ENCODE measurements around the gene EFNB2.

Gene EFNB2

DNA sequence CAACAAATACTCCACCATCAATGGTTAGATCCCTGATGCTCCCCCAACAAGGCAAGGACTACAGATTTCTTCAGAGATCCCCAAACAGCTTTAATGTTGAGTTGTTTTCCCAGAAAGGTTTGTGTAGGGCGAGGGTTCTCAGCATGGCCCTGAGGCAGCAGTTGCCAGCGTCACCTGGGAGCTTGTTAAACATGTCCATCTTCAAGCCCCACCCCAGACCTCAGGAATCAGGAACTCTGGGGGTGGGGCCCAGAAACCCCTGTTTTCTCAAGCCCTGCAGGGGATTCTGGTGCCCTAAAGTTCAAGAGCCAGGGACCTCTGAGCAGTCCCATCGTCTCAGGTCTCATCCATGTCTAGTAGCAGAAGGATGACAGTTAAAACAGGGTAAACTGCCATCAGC lies 9.6 kb downstream of the EFNB2 start:
- DNase-seq, result no peak

DNA sequence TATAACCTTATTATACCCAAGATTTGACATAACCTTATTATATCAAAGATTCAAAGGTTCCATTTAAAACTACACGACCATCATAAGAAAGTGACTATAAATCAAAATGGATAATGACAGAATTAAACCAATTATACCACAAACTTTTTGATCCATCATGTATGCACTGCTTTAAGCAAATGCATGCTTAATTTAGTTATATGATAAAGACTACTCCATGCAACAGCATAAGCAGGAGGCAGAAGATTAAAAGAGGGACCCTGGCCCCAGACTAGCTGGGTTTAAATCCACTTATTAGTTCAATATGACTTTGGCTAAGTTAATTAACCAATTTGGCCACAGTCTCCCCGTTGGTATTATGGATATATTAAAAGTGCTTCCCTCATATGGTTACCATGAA lies 11.4 kb downstream of the EFNB2 start:
- no peak for DNase-seq

DNA sequence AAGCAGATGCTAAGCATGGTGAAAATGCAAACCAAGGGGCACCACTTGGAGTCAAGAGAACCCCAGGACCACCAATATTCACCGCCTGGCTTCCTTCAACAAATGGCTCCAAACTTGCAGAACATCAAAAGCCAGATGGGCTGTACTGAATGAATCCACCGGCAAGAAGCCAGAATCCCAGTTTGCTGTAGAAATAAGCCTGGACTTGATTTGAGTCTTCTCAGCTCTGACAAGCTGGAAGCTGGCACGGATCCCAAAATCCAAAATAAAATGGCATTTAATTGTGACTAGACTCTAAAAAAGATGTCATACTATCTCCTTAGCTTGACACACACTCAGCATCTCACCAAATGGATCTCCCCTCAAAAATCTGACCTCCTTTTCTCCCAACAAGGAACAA lies 11.9 kb downstream of the EFNB2 start:
- no peak for DNase-seq

DNA sequence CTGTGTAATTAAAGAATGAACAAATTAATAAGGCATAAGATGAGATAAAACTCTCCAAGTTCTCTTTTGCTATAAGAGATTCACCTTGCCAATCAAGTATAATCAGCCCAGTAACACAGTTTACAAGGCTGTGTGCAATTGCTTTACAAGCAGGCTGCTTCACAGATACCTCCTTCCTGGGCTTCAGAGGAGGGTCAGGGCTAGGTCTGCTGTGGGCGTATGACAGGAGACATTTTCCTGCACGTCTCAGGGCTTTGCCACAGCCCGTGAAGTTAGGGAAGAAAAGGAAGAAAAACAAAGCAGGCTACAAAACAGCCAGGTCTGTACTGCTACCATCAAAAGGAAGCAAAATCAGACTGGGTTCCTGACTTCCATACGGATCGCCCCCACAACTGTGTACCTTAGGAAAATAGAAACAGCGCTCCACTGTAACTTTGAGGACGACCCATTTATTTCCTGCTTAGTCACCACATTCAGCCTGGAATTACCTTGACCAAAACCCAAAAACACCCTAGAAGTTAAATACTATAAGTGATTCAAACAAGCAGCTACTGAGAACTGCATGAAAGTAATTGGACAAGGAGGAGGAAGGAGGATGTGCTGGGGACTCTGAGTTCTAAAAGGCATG lies 12.4 kb downstream of the EFNB2 start:
- DNase-seq, result no peak

DNA sequence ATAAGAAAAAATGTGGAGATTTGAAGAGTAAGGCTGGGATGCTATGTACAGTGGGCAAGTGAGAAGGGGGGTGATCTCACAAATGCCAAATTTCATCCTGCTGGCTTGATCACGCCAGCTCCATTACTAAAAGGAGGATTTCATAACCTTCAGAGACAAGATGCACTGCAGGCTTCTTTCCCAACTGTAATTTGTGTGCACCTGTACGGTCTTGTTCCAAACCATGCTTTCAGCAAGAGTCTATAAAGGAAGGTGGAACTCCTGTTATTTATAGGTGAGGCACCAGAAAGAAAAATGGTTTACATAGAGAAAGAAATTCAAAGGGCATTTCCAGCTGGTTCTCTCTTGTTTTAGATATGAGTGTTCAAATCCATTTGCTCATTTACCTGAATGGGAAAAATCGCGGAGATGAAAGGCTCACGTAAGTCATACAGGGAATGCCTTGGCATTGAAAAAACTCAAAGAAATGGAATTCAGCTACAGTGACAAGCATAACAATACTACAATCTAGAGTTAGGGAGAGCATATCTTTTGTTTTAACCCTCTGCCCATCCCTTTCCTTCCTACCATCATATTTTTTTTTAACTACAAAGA lies 13.3 kb downstream of the EFNB2 start:
- DNase-seq, result no peak

DNA sequence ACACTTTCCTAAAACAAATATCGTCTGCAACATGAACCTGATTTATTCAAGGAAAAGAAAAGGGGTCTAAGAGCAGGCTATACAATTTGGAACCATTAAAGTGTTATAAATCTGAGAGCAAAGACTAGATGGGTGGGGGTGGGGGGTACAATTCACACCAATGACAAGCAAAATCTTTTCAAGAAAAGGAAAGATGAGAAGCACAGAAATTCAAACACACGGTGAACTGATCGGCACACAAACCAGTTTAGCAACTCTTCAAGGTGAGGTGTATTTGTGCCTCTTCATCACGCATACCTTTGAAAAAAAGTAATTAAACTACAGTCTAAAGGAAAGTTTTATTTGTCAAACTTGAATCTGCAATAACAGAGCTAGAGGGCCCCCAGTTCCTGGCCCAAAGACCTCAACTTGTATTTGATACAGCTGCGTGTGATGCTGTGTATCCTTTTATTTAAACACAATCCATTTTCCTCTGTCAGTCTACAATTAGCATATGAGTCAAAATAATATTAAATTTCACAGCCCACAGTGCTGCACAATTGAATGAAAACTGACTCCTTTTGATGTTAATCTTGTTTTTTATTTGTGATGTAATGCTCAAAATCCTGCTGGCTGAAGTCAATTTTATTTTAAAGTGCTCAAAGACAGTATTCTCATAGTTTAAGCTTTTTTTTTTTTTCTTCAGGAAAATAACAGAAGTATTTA lies 14.2 kb downstream of the EFNB2 start:
- DNase-seq, result no peak

DNA sequence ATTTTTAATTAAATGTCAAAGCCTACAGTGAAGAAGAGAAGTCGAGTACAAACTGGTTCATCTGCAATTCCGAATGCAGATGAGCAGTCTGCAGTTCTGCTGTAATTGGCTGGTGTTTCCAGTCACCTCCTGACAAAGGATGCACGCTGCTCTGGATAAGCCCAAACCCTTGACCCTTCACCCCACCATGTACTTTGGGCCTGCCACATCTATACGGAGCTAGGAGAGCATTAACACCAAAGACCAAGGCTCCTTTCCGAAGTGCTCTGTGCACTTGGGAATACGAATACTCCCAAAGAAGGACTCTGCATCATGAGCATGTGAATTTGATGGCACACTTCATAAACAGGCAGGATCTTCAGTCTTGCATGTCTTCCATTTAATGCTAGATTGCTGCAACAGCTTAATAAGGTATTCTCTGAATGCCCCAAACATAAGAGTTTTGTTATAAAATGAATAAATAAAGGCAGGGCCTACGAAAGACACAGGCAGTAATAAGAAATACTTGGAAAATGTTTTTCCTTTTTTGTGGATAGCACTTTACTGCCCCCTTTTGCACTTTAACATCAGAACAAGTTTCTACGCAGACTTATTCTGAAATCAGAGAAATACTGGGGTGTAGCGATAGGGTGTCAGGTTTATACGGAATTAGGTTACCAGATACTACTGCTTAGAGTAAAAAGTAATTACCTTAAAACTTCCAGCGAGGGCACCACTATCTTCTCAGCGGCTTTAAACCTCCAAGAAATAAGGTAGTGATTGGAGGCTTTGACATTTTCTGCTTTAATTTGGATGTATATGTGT lies 15.0 kb downstream of the EFNB2 start:
- no peak for DNase-seq

DNA sequence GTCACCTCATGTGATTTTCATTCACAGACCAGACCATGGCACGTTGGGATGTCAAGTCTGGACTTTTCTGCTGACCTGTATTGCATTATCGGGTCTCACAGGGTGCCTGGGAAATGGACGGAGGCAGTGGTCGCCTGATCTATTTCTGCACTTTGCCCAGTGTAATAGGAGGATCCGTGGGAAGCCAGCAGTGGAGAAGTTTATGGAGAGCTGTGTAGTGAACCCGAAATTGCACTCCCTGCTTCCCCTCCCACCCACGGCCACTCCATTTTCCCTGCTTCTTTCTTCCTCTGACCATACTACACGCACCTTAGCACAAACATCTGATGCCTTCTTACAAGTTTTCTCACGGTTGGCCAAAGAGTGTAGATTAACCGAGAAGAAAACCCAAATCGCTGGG lies 16.9 kb downstream of the EFNB2 start:
- DNase-seq, result no peak

DNA sequence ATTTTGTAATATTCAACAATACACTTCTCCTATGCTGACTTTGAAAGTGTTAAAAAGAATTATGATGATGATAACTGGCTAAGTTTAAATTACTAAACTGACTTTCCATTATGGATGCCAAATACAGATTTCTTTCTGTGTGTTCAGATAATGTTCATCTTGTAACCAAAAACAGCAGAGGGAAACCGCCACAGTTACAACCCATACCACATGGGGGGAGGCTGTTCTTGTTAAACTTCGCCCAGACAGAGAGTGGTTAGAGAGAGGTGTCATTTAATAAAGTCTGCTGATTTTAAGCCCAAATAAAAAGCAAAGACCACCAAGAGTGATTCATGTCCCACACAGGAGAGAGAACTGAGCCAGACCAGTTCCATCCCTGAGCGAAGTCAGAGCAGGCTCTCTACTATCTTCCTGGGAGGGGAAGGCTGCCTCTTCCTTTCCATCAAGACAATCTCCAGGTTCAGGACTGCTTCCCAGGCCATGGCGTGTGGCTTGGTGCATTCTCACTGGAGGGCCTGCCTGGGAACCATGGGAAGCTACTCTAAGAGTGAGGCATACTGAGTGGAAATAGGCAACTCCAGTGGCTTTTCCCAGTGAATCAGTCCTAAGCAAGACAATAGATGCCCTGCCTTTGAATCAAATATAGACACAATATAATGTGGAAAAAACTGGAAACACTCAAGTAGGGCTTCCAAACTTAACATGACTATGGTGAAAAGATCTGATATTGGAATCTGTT lies 18.2 kb downstream of the EFNB2 start:
- no peak for DNase-seq

DNA sequence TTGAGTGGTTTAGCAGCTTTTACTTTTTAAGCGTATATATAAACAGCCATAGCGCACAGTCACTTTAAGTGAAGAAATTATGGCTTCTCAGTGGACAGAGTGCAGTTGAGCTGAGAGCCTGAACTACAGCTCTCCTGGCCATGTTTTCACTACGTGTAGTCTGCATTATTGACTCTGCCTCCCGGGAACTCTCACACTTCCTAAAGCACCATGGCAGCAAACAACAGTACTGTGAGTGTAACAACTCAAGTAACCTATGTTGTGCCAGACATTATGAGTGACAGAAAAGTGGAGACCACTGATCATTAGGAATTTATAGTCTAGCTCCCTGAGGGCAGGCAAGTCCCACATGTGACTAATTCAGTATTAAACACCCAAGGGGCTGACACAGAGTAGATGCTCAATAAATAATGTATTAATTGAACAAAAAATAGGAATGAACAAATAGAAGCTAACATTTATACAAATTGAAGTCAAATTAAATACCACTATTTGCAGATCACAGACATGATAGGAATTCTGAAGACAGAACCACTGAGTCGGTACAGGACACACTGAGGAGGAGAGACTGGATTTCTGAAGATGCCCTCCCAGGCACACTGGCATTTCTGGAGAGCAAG lies 19.7 kb downstream of the EFNB2 start:
- no peak for DNase-seq

DNA sequence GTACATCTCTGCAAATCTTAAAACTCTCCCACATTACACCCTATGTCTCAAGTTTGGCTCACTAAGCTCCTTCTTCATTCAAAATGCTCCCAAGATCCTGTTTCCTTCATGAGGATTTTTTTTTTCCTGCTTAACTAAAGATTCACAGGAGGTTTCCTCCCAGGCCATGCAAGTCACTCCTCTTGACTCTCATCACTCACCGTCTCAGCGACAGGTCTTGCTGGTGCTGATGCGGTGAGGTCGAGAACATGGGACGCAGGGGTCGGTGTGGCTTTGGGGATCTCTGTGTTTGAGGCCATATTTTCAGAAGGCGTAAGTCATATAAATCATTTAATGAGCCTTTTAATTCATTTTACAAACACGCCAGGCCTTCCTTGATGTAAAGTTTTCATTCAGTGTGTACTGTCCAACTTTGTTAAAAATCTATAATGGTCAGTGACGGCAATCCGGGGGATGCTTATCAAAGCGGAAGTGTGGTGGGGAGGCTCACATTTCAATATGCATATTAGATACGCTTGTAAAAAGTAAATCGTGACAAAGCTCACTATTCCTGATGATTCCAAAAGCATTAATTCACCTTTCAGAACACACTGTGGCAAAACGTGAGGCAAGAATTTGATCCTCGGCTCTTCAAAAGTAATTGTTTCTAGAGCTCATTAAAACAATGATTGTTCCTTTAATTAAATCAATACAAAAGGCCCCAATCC lies 20.4 kb downstream of the EFNB2 start:
- DNase-seq, result no peak

DNA sequence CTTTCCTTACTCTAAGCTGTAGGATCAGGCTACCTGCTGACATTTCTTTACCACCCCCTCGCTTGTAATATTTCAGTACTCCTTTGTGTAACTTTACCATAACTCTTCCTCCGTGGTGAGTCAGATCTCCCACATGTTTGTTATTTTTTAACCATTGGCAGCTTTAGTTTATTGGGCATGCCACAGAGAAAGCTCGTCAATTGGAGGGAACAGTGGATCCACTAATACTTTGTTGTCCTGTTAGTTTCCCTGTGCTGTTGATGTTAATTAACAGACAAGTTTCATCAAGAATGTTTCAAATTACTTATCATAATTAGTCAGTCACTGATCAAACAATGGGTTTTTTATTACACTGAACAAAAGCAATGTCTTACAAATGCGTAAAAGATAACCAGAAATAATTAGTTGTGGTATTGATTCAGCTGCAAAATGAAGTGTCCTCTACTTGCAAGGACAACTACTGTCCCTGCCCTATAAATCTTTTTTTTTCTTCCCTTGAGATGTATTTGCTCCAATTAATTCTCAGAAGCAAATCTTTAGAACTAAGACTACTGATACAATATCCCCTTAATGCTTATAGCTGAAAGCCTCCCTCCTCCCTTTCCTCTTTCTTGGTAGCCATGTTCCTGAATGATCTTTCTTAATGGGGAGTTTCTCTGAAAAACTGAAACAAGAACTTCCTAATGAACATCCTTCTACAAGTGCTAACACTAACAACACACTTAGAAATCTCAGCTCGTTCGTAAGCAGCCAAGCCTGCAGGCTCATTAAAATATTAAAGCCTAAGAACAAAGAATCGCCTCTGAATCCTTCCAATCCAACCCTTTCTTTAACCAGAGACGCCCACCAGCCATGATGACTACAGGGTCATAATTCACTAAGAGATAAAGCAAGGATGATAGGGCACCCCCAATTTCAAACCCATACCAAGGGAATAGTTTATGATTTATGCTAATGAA lies 22.2 kb downstream of the EFNB2 start:
- no peak for DNase-seq

DNA sequence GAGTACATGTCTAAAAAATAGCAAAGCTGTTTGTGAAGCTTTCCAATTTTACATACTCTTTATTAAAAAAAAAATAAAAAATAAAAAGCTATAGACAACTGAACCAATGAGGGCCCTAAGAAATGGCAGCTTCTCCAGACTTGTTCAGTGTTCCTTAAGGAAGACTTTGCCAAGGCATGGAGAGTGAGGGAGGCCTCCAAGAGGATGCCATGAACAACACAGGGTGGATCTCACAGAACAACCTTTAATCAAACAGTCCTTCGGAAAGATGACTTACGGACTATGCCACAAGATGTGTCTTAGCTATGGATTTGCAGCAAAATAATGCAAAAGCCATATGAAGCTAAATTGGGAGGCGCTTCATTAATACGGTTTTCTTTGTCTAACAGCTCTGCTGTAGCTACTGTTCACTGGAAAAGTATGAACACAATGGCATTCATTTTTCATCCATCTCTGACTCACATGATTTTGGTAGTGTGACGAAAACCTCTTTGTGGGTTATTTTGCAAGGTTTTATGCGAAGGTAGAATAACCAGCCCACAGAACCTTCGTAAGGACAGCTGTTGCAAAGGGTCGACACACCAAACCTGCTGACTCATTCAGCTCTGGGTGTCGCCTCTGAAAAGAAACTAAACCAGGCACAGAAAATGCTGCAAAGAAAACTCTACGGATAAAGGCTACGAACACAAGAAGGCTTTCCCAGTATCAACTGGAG lies 27.7 kb downstream of the EFNB2 start:
- peak; percentile 13 to 50 (median 19) for DNase-seq

DNA sequence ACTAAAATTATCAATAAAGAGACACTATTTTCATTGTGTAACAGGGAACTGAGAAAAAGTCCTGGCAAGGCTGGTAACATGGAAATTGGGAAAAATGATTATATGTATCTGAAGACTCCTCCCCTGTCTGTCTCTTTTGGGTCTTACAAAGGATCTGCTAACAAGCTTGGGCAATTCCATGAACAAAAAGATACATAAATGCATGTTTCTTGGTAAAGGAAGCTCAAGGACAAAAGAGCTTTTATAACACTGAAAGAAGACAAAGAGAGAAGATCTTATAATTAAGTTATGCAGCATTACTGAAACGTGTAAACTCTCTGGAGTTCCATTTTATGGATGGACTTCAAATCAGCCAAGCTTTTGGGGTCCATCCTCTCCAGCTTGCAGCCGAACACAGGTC lies 29.2 kb downstream of the EFNB2 start:
- DNase-seq, result no peak

DNA sequence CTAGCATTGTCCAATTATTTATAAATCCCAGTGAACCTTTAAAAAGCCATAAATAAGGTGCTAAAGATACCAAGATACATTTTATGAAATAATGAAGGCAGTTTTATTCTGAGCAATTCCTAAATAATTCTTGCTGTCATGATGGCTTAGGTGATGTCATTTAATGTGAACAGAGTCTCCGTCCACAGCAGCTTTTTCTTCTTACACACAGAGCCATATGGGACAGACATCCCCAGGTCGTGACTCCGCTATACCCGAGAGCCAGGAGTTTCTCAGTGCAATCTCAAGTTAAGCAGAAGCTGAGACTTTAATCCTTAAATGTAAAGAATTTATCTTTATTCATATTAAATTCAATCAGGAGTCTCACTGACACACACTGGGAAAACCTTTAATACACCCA lies 29.7 kb downstream of the EFNB2 start:
- no peak for DNase-seq

DNA sequence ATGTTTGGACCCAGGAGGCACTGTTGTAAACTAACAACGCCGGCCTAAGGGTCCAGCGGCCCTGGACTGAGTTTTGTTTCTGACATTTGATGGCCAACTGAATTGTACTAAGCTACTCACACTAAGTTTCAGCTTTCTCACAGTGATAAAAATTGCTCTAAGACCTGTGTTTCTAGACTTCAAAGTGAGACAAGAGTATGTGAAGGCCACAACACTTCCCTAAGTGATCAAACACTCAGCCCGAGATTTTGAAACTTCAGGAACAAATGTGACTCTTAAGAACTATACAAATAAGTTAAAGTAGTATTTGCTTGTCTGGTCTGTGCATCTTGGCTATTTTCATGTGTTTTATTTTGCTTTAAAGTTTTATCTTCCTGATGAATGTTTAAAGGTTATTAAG lies 30.2 kb downstream of the EFNB2 start:
- no peak for DNase-seq

DNA sequence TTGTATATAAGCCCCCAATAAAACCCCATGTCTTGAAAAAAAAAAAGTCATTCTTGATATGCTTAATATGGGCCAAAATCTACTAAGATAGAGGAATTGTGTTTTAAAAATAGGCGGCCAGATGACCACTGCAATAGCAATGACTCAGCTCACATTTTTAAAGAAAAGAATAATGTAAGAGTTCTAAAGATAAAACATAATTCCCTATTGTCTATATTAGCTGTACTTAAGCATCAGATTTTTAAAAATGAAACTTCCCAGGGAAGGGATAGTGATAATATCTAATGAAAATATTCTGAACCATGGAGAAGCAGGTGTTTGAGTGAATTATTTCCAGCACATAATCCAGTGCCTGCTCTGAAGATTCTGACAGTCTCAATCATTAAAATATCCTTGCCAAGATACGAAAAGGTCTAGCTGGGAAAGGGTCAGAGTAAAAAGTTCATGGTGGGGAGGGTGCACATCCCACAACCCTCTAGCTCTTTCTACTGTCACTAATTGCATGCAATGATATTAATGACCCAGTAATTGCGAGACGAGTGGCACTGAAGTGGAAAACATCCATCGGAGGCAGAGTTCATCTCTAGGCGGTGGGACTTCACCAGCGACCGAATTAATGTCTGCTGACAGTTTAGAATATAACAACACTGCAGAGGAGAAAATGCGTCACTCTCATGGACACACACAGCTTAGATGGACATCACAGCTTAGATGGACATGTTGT lies 31.6 kb downstream of the EFNB2 start:
- no peak for DNase-seq

DNA sequence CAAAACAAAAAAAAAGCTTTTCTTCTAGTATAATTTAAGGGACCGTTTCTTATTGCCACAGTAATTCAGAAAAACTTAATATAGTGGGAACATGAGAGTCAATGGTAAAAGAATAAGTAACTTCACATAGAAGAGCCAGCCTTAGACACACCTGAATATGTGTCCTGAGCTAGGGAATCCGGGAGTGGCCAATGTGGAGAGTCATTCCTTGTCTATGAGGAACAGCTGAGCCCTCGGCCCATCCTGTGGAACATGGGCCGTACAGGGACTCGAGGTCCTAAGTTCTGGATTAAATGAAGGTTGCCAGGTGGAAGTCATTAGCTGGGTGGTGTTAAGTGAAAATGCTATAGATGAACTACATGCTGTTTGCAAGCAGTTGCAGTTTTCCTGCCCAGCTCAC lies 32.2 kb downstream of the EFNB2 start:
- DNase-seq, result no peak

DNA sequence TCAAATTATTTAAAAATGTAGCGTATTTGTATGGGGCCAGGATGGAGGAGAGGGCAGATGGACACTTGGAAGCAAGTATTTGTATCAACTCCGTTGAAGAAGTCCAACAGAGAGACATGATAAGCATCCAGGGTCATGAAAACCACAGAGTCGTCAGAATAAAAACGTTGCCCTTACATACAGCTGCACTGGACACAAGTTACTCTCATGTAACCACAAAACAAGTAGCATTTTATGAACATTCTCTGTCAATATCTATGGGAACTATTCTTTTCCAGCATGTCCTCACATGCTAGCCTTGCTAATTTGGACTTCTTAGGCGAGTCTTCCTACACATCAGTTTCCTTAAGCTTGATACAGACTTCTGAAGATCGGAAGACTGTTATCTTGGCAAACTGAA lies 35.0 kb downstream of the EFNB2 start:
- no peak for DNase-seq

Measured in suppressor macrophage (primary cell).